H1 (cell line): Measurements from ENCODE around the gene ZNF101. TPM values are rescaled to one million over a fixed set of nuclear protein-coding genes. Genes with fewer than 3 reads are reported as not detected.

ENCODE experiments used
- CTCF ChIA-PET: fragments of 300-600 bp; sonication (Branson Sonifier 250); formaldehyde crosslinking; loops from one replicate; lab custom pipeline; 2021; ENCODE audit not compliant: partially characterized antibody; lab: Charles Lee
- POLR2A ChIA-PET: fragments of 300-600 bp; sonication (Branson Sonifier 250); formaldehyde crosslinking; loops from one replicate; lab custom pipeline; 2021; ENCODE audit warnings: inconsistent platforms; ENCODE audit not compliant: partially characterized antibody; lab: Charles Lee
- DNase-seq, 2 experiments: peaks; one replicate each; pipeline versions ENCODE4 v3.0.0 to v3.0.0-alpha.2; 2010 to 2022; ENCODE audit warnings: low spot score in 2 of 2, low read depth in 1 of 2, mixed read lengths in 1 of 2
- FAIRE-seq: peaks from 2 replicates; lab custom pipeline; 2011; peaks lifted over from hg19 to GRCh38; lab: Jason Lieb, UNC
- H2AFZ ChIP-seq: 2 replicates; pipeline ENCODE4 v1.8.1; 2012; ENCODE audit warnings: low read length, inconsistent platforms
- H2AK5ac ChIP-seq: 2 replicates; pipeline ENCODE4 v1.6.1; 2013; ENCODE audit warnings: low read depth, low read length
- H2BK120ac ChIP-seq: replicated peaks from 2 replicates; pipeline ENCODE3; 2013; ENCODE audit warnings: low read depth, low read length, inconsistent platforms
- H2BK12ac ChIP-seq: 2 replicates; pipeline ENCODE4 v1.6.1; 2013; ENCODE audit warnings: low read depth, low read length
- H2BK15ac ChIP-seq: 2 replicates; pipeline ENCODE4 v1.6.1; 2013; ENCODE audit warnings: low read length
- H2BK20ac ChIP-seq: 2 replicates; pipeline ENCODE4 v1.6.1; 2013; ENCODE audit warnings: low read length
- H2BK5ac ChIP-seq: 2 replicates; pipeline ENCODE4 v1.6.1; 2013; ENCODE audit warnings: low read depth, low read length
- H3K14ac ChIP-seq: 2 replicates; pipeline ENCODE4 v1.6.1; 2013; ENCODE audit warnings: inconsistent platforms; ENCODE audit not compliant: insufficient read length
- H3K18ac ChIP-seq: 2 replicates; pipeline ENCODE4 v1.6.1; 2013; ENCODE audit warnings: low read length; ENCODE audit errors: extremely low read depth
- H3K23ac ChIP-seq: 2 replicates; pipeline ENCODE4 v1.6.1; 2013; ENCODE audit warnings: inconsistent platforms; ENCODE audit not compliant: insufficient read length
- H3K23me2 ChIP-seq: 2 replicates; pipeline ENCODE4 v1.6.1; 2013; ENCODE audit warnings: low read depth, low read length
- H3K27ac ChIP-seq: 2 replicates; pipeline ENCODE4 v1.6.1; 2011; ENCODE audit warnings: low read depth, low read length, inconsistent platforms
- H3K27me3 ChIP-seq, 4 experiments: replicated peaks in 1 of 4; 1 replicate in 1 of 4; 2 replicates in 3 of 4; pipeline versions ENCODE4 v1.6.1 to v1.8.1; 2011 to 2013; ENCODE audit warnings: low read length in 3 of 4, mild to moderate bottlenecking in 3 of 4, inconsistent platforms in 2 of 4, mixed read lengths in 2 of 4, moderate library complexity in 1 of 4; ENCODE audit not compliant: control insufficient read depth in 3 of 4, insufficient read depth in 3 of 4; ENCODE audit errors: extremely low read depth in 1 of 4
- H3K36me3 ChIP-seq, 4 experiments: 2 replicates each; pipeline versions ENCODE4 v1.6.1 to v1.8.1; 2011 to 2013; ENCODE audit warnings: mild to moderate bottlenecking in 4 of 4, low read length in 3 of 4, moderate library complexity in 2 of 4, control low read depth in 1 of 4, inconsistent platforms in 1 of 4; ENCODE audit not compliant: insufficient read depth in 4 of 4, control insufficient read depth in 2 of 4
- H3K4ac ChIP-seq: replicated peaks from 2 replicates; pipeline ENCODE3; 2013; ENCODE audit warnings: low read length, low read depth, mixed read lengths, inconsistent platforms; ENCODE audit not compliant: insufficient read length
- H3K4me1 ChIP-seq, 4 experiments: replicated peaks in 1 of 4; 1 replicate in 1 of 4; 2 replicates in 3 of 4; pipeline versions ENCODE4 v1.6.1 to v1.8.1; 2011 to 2013; ENCODE audit warnings: low read length in 3 of 4, inconsistent platforms in 2 of 4, mixed read lengths in 1 of 4; ENCODE audit not compliant: insufficient read depth in 4 of 4, control insufficient read depth in 3 of 4
- H3K4me2 ChIP-seq, 2 experiments: 2 replicates each; pipeline versions ENCODE4 v1.6.1 to v1.8.1; 2011 to 2013; ENCODE audit warnings: low read depth in 2 of 2, low read length in 2 of 2, control low read depth in 1 of 2, inconsistent platforms in 1 of 2, mild to moderate bottlenecking in 1 of 2; ENCODE audit not compliant: insufficient read depth in 1 of 2
- H3K4me3 ChIP-seq, 4 experiments: fragments of 200-600, 300-600 bp in 1 of 4; sonication (generic), shearing (Covaris generic), sonication (Bioruptor Twin) in 1 of 4; 2 replicates each; pipeline versions ENCODE4 v1.5.1 to v1.8.1; 2011 to 2016; ENCODE audit warnings: low read length in 4 of 4, low read depth in 3 of 4, control low read depth in 2 of 4, inconsistent platforms in 2 of 4, mild to moderate bottlenecking in 2 of 4, mixed read lengths in 1 of 4, moderate library complexity in 1 of 4; ENCODE audit not compliant: insufficient read depth in 2 of 4; ENCODE audit errors: extremely low read depth in 1 of 4
- H3K56ac ChIP-seq: replicated peaks from 2 replicates; pipeline ENCODE3; 2013; ENCODE audit warnings: low read depth, mild to moderate bottlenecking, mixed read lengths, low read length, inconsistent platforms; ENCODE audit not compliant: insufficient read length
- H3K79me1 ChIP-seq: 2 replicates; pipeline ENCODE4 v1.6.1; 2013; ENCODE audit warnings: low read depth, low read length, control low read depth
- H3K79me2 ChIP-seq, 2 experiments: 2 replicates each; pipeline versions ENCODE4 v1.6.1 to v1.8.1; 2012 to 2013; ENCODE audit warnings: low read length in 2 of 2, mild to moderate bottlenecking in 2 of 2, inconsistent platforms in 1 of 2; ENCODE audit not compliant: insufficient read depth in 2 of 2, control insufficient read depth in 1 of 2
- H3K9ac ChIP-seq, 4 experiments: replicated peaks in 1 of 4; 1 replicate in 1 of 4; 2 replicates in 3 of 4; pipeline versions ENCODE4 v1.6.1 to v1.8.1; 2011 to 2013; ENCODE audit warnings: low read depth in 3 of 4, low read length in 3 of 4, control low read depth in 2 of 4, mild to moderate bottlenecking in 2 of 4, moderate library complexity in 2 of 4, inconsistent platforms in 1 of 4; ENCODE audit errors: extremely low read depth in 1 of 4
- H3K9me3 ChIP-seq, 2 experiments: 2 replicates each; pipeline versions ENCODE4 v1.6.1 to v1.8.1; 2012 to 2013; ENCODE audit warnings: mild to moderate bottlenecking in 2 of 2, moderate library complexity in 2 of 2, control low read depth in 1 of 2, inconsistent platforms in 1 of 2, low read depth in 1 of 2, low read length in 1 of 2, mixed read lengths in 1 of 2; ENCODE audit not compliant: insufficient read depth in 2 of 2
- H4K20me1 ChIP-seq, 2 experiments: replicated peaks in 1 of 2; 2 replicates each; pipeline versions ENCODE3 to v1.8.1; 2011 to 2013; ENCODE audit warnings: inconsistent platforms in 2 of 2, low read length in 2 of 2, mild to moderate bottlenecking in 1 of 2; ENCODE audit not compliant: insufficient read depth in 2 of 2, control insufficient read depth in 1 of 2
- H4K5ac ChIP-seq: 2 replicates; pipeline ENCODE4 v1.6.1; 2013; ENCODE audit warnings: low read length, low read depth, mixed read lengths, inconsistent platforms; ENCODE audit not compliant: insufficient read length
- H4K8ac ChIP-seq: 2 replicates; pipeline ENCODE4 v1.8.0; 2013; ENCODE audit warnings: mild to moderate bottlenecking, moderate library complexity, low read length, inconsistent platforms; ENCODE audit not compliant: insufficient read depth; ENCODE audit errors: extremely low read depth
- H4K91ac ChIP-seq: replicated peaks from 2 replicates; pipeline ENCODE3; 2013; ENCODE audit warnings: low read length, mixed read lengths, inconsistent platforms; ENCODE audit not compliant: insufficient read length
- CREB1 ChIP-seq: IDR thresholded peaks from 2 replicates; pipeline ENCODE4 v1.6.1; 2012; ENCODE audit warnings: inconsistent platforms
- KDM1A ChIP-seq: fragments of 200-600, 300-600 bp; sonication (generic); IDR thresholded peaks from 2 replicates; pipeline ENCODE4 v1.7.1; 2016; ENCODE audit warnings: mild to moderate bottlenecking, low read length, borderline replicate concordance
- WGBS, 2 experiments: shearing (Covaris generic) in 1 of 2; methylation state at CpG; one replicate each; pipeline versions ENCODE4 v1.1.6 to v1.1.7; 2013 to 2015; ENCODE audit warnings: low lambda C conversion rate in 2 of 2, mixed read lengths in 2 of 2, inconsistent platforms in 1 of 2, low coverage in 1 of 2, missing lambda C conversion rate in 1 of 2; ENCODE audit not compliant: insufficient replicate concordance in 2 of 2, insufficient coverage in 1 of 2, insufficient read length in 1 of 2; ENCODE audit errors: extremely low coverage in 1 of 2, missing lambda C conversion rate in 1 of 2; 5-methylcytosine and 5-hydroxymethylcytosine counted together
- polyA plus RNA-seq, 7 experiments: library from polyadenylated mRNA; depleted of rRNA in 3 of 7; stranded (reverse) in 5 of 7; unstranded in 2 of 7; fragments of >200 nt in 5 of 7; fragments of 200-250 nt in 2 of 7; gene quantifications; 1 replicate in 5 of 7; 2 replicates in 1 of 7; 4 replicates in 1 of 7; pipeline versions ENCODE4 v1.2.1 to v1.2.3, GENCODE V29; 2011 to 2013; ENCODE audit warnings: missing spikeins in 2 of 7, mixed read lengths in 2 of 7
- total RNA-seq: library from RNA; stranded (reverse); fragmentation: NEBNext Ultra II Directional; extraction: Animal tissue kit (Norgen Biotek cat#: 25700); gene quantifications from 2 replicates; pipeline ENCODE4 v1.2.1, GENCODE V29; 2021

ZNF101 gene
- total and polyA plus RNA-seq, 2 of the 8 experiments (the other 6 are each of a cell fraction or from before 2014, with no cell fraction given) = 13.0 to 50.9 TPM

GRCh38 chr19:19630426-19630825 is 38.2 kb upstream of the ZNF101 start:
- Histone ChIP-seq H4K91ac (no peak overlapping the region), H3K4me2 (no peak overlapping the region), H3K56ac (no peak overlapping the region), H3K23ac (no peak overlapping the region), H3K79me1 (peaks cover 10% of the 10 kb centered on the region), H2BK12ac (no peak overlapping the region), H4K8ac (no peak overlapping the region), H3K36me3 (peaks cover 7 to 13% (median 12%) of the 10 kb centered on the region in 4 experiments), H3K4ac (no peak overlapping the region), H3K18ac (no peak overlapping the region), H3K14ac (no peak overlapping the region), H2BK5ac (no peak overlapping the region), H2BK120ac (no peak overlapping the region), H3K4me1 (peaks cover 0 to 11% (median 8%) of the 10 kb centered on the region in 4 experiments; a peak in 5 of 7 replicates), H3K79me2 (peaks cover 0 to 15% of the 10 kb centered on the region in 2 experiments; a peak in 2 of 4 replicates), H3K9ac (no peak overlapping the region), H3K9me3 (no peaks in the 10 kb centered on the region), H4K5ac (no peak overlapping the region), H3K27ac (no peak overlapping the region), H3K27me3 (no peaks in the 10 kb centered on the region), H2AK5ac (no peak overlapping the region), H3K4me3 (no peak overlapping the region), H2BK15ac (no peak overlapping the region), H4K20me1 (peaks cover 0 to 6% of the 10 kb centered on the region in 2 experiments), H2BK20ac (no peak overlapping the region), H2AFZ (no peak overlapping the region), H3K23me2 (peaks cover 10% of the 10 kb centered on the region)
- DNase-seq = no peak
- CTCF ChIA-PET = interaction anchor here (0.6 to 1.0 kb wide), 3 partner anchors 76 to 246 kb away, joined by 3 to 4 read pairs (median 3); no protein-coding TSS in a partner anchor
- no peak for FAIRE-seq
- TF ChIP-seq CREB1 (no peak), KDM1A (peak; percentile 39; the same call in 1 of the 2 replicates)
- POLR2A ChIA-PET = interaction anchor here (1.1 to 2.6 kb wide), 3 partner anchors 8 to 27 kb away, joined by 3 to 6 read pairs (median 3); no protein-coding TSS in a partner anchor
- WGBS, 2 experiments = 89% methylated on average over 2 of the region's 2 CpGs; no CpG with 5 or more reads in 1 of the 2 experiments
